Stimulated activated effector memory CD8-positive, alpha-beta T cell treated with anti-CD3 and anti-CD28 coated beads, Interleukin-12 subunit alpha, Interleukin-12 subunit beta, amount 100 ng/mL, for 72 hours (primary cell): Measurements from ENCODE around the gene RDH5.

Experiments used
- ATAC-seq: fragments of 150-1000 bp; cut with Tn5 transposase; 2 replicates; pipeline ENCODE4 v1.10.0; 2021
- DNase-seq, 2 donors: peaks; one replicate each; pipeline ENCODE4 v3.0.0; 2021 to 2022; ENCODE audit warnings: low spot score in 2 of 2
- H3K27ac Mint-ChIP-seq: one replicate; pipeline ENCODE4 v1.8.0; 2022; ENCODE audit warnings: mild to moderate bottlenecking, mixed read lengths
- H3K36me3 Mint-ChIP-seq: one replicate; pipeline ENCODE4 v1.8.0; 2022; ENCODE audit warnings: mild to moderate bottlenecking, mixed read lengths
- H3K4me1 Mint-ChIP-seq: one replicate; pipeline ENCODE4 v1.8.0; 2022; ENCODE audit warnings: mixed read lengths
- H3K4me3 Mint-ChIP-seq: one replicate; pipeline ENCODE4 v1.8.0; 2022; ENCODE audit warnings: mild to moderate bottlenecking, mixed read lengths
- H3K9me3 Mint-ChIP-seq: one replicate; pipeline ENCODE4 v1.8.0; 2022; ENCODE audit warnings: mixed read lengths

The RDH5 gene

DNA sequence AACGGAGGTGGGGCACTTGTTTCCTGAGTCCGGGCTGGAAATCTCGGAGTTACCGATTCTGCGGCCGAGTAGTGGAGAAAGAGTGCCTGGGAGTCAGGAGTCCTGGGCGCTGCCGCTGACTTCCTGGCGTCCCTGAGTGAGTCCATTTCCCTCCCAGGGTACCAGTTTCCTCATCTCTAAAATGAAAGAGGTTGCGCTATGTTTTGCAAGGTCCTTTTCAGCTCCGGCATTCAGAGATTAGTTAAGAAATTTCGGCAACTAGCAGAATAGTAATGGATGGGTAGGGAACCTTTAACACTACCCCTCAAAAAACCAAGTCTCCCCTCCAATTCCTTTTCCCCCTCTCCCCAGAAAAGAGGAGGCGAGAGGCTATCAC, 3.6 kb upstream of the RDH5 start:
- ATAC-seq (peak; percentile 31), DNase-seq (no peak)
- Mint-ChIP-seq H3K4me3 (peak overlapping the region; percentile 91), H3K36me3 (peaks cover 36% of the 10 kb centered on the region), H3K9me3 (no peaks in the 10 kb centered on the region), H3K27ac (peak overlapping the region; percentile 98), H3K4me1 (peaks cover 34% of the 10 kb centered on the region)

- Mint-ChIP-seq H3K27ac (peak overlapping the region; percentile 98), H3K4me1 (peaks cover 34% of the 10 kb centered on the region), H3K9me3 (no peaks in the 10 kb centered on the region), H3K36me3 (peaks cover 37% of the 10 kb centered on the region), H3K4me3 (peak overlapping the region; percentile 91)
- peak; percentile 72 for ATAC-seq
- no peak for DNase-seq
Measured at GRCh38 chr12:55717011-55718007, 2.9 kb upstream of the RDH5 start.

- Mint-ChIP-seq H3K36me3 (peaks cover 37% of the 10 kb centered on the region), H3K27ac (peak overlapping the region; percentile 98), H3K4me1 (peaks cover 34% of the 10 kb centered on the region), H3K9me3 (no peaks in the 10 kb centered on the region), H3K4me3 (peak overlapping the region; percentile 91)
- DNase-seq (no peak), ATAC-seq (no peak)
Measured at GRCh38 chr12:55718015-55718414, 2.2 kb upstream of the RDH5 start.

DNA sequence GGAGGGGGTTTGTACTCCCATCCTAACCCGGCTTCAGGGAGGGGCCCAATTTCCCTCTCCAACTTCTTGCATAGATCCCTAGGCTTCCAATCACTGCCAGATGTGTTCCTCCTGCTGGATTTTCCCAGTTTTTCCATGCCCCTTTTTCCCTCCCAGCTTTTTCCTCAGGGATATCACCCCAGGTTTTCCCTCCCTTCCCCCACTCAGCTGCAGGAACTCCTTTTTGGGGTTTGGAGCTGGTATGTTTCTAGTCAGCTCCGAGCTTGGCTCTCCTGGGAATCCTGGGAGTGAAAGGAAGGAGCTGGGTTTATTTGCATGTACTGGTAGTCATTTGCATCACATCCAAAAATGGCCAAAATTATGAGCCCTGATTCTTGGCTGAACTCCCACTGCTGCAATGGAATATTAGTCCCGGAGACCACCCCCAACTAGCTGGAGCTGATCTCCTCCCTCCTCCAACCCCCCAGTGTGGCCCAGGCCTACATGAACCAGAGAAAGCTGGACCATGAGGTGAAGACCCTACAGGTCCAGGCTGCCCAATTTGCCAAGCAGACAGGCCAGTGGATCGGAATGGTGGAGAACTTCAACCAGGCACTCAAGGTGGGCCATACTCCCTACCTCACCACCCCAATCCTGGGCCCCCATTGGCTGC, 1.4 kb upstream of the RDH5 start:
- H3K27ac Mint-ChIP-seq: peak overlapping the region; percentile 40
- DNase-seq (no peak), ATAC-seq (no peak)
- no peak overlapping the region for H3K4me3 Mint-ChIP-seq
- H3K36me3 Mint-ChIP-seq: peaks cover 41% of the 10 kb centered on the region
- H3K9me3 Mint-ChIP-seq: no peaks in the 10 kb centered on the region
- peaks cover 34% of the 10 kb centered on the region for H3K4me1 Mint-ChIP-seq

DNA sequence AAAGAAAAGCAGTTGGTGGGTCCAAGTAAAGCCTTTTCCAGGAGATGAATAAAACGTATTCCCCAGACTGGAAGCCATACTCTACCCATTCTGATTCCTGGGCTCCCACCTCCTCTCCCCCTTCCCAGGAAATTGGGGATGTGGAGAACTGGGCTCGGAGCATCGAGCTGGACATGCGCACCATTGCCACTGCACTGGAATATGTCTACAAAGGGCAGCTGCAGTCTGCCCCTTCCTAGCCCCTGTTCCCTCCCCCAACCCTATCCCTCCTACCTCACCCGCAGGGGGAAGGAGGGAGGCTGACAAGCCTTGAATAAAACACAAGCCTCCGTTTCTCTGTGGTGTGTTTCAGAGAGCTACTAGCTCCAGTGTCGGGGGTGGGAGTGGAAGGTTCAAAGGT, 822 bp upstream of the RDH5 start:
- ATAC-seq (no peak), DNase-seq (no peak)
- peaks cover 46% of the 10 kb centered on the region for H3K36me3 Mint-ChIP-seq
- no peak overlapping the region for H3K27ac Mint-ChIP-seq
- H3K9me3 Mint-ChIP-seq: no peaks in the 10 kb centered on the region
- H3K4me3 Mint-ChIP-seq: no peak overlapping the region
- peaks cover 34% of the 10 kb centered on the region for H3K4me1 Mint-ChIP-seq

DNA sequence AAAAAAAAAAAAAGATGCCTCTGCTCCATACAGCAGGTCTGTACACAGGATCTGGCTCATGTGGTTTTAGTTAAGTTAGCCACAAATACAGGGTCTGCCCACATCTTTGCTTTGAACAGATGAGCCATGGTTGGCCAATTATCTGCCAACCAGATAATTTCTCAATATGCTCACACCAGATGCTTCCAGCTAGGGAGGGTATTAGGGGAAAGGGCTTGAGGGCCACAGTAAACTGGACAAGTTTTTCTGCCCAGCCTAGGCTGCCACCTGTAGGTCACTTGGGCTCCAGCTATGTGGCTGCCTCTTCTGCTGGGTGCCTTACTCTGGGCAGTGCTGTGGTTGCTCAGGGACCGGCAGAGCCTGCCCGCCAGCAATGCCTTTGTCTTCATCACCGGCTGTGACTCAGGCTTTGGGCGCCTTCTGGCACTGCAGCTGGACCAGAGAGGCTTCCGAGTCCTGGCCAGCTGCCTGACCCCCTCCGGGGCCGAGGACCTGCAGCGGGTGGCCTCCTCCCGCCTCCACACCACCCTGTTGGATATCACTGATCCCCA, 776 bp downstream of the RDH5 start:
- ATAC-seq: no peak
- H3K4me1 Mint-ChIP-seq: peaks cover 41% of the 10 kb centered on the region
- no peak overlapping the region for H3K27ac Mint-ChIP-seq
- H3K9me3 Mint-ChIP-seq: no peaks in the 10 kb centered on the region
- H3K4me3 Mint-ChIP-seq: no peak overlapping the region
- peaks cover 54% of the 10 kb centered on the region for H3K36me3 Mint-ChIP-seq
- no peak for DNase-seq

- H3K27ac Mint-ChIP-seq: no peak overlapping the region
- peaks cover 44% of the 10 kb centered on the region for H3K4me1 Mint-ChIP-seq
- no peak overlapping the region for H3K4me3 Mint-ChIP-seq
- H3K36me3 Mint-ChIP-seq: peaks cover 54% of the 10 kb centered on the region
- H3K9me3 Mint-ChIP-seq: no peaks in the 10 kb centered on the region
- DNase-seq: no peak
- ATAC-seq: no peak
Measured at GRCh38 chr12:55721601-55722213, 1.5 kb downstream of the RDH5 start.

DNA sequence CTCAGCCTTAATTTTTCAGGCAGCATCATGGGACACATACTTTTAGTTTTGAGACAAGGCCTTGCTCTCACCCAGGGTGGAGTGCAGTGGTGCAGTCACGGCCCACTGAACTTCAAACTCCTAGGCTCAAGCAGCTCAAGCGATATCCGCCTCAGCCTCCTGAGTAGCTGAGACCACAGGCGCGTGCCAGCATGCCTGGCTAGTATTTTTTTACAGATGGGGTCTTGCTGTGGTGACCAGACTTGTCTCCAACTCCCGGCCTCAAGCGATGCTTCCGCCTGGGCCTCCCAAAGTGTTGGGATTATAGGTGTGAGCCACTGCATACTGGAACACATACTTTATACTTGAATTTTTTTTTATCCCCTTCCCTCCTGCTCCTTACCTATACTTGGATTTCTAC, 2.8 kb downstream of the RDH5 start:
- peaks cover 54% of the 10 kb centered on the region for H3K36me3 Mint-ChIP-seq
- H3K4me1 Mint-ChIP-seq: peaks cover 45% of the 10 kb centered on the region
- H3K27ac Mint-ChIP-seq: no peak overlapping the region
- DNase-seq: no peak
- H3K9me3 Mint-ChIP-seq: no peaks in the 10 kb centered on the region
- no peak for ATAC-seq
- no peak overlapping the region for H3K4me3 Mint-ChIP-seq

- ATAC-seq: no peak
- Mint-ChIP-seq H3K27ac (peak overlapping the region; percentile 64), H3K4me1 (peaks cover 38% of the 10 kb centered on the region), H3K4me3 (no peak overlapping the region), H3K9me3 (no peaks in the 10 kb centered on the region), H3K36me3 (peaks cover 51% of the 10 kb centered on the region)
- DNase-seq: no peak
Measured at GRCh38 chr12:55723516-55724225, 3.5 kb downstream of the RDH5 start.

GRCh38 chr12:55724226-55724939, 4.2 kb downstream of the RDH5 start:
- Mint-ChIP-seq H3K4me3 (no peak overlapping the region), H3K4me1 (peaks cover 36% of the 10 kb centered on the region), H3K36me3 (peaks cover 53% of the 10 kb centered on the region), H3K9me3 (no peaks in the 10 kb centered on the region), H3K27ac (peak overlapping the region; percentile 64)
- DNase-seq (peak; percentile 38 to 82), ATAC-seq (no peak)

- H3K36me3 Mint-ChIP-seq: peaks cover 59% of the 10 kb centered on the region
- peaks cover 41% of the 10 kb centered on the region for H3K4me1 Mint-ChIP-seq
- H3K9me3 Mint-ChIP-seq: no peaks in the 10 kb centered on the region
- ATAC-seq: no peak
- H3K27ac Mint-ChIP-seq: peak overlapping the region; percentile 32
- DNase-seq: no peak
- H3K4me3 Mint-ChIP-seq: no peak overlapping the region
Measured at GRCh38 chr12:55724940-55725309, 4.7 kb downstream of the RDH5 start.

DNA sequence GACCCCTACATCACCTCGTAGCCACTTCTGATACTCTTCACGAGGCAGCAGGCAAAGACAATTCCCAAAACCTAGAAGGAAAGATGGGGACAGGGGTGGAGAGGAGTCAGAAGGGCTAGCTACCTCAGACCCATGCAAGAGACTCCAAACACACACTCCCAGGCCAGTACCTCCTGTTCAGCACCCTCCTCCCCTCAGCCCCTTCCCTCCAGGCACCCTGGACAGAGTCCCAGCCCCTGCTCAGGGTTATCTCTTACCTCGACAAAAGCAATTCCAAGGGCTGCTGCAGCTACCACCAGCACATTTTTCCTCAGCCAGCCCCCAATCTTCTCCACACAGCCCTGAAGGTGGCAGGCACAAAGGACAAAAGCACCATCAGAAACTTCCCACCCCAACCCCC, 5.4 kb downstream of the RDH5 start:
- peaks cover 48% of the 10 kb centered on the region for H3K4me1 Mint-ChIP-seq
- H3K36me3 Mint-ChIP-seq: peaks cover 62% of the 10 kb centered on the region
- H3K4me3 Mint-ChIP-seq: no peak overlapping the region
- H3K9me3 Mint-ChIP-seq: no peaks in the 10 kb centered on the region
- ATAC-seq (no peak), DNase-seq (no peak)
- peak overlapping the region; percentile 32 for H3K27ac Mint-ChIP-seq

GRCh38 chr12:55726971-55727370, 6.8 kb downstream of the RDH5 start:
- ATAC-seq (no peak), DNase-seq (no peak)
- H3K9me3 Mint-ChIP-seq: no peaks in the 10 kb centered on the region
- H3K36me3 Mint-ChIP-seq: peaks cover 57% of the 10 kb centered on the region
- H3K4me3 Mint-ChIP-seq: peak overlapping the region; percentile 87
- peak overlapping the region; percentile 94 for H3K27ac Mint-ChIP-seq
- peaks cover 52% of the 10 kb centered on the region for H3K4me1 Mint-ChIP-seq

- H3K4me1 Mint-ChIP-seq: peaks cover 52% of the 10 kb centered on the region
Measured at GRCh38 chr12:55727643-55728185, 7.5 kb downstream of the RDH5 start.

More at GRCh38 chr12:55727643-55728185, 7.5 kb downstream of the RDH5 start:
- no peak for DNase-seq
- peak overlapping the region; percentile 87 for H3K4me3 Mint-ChIP-seq
- H3K9me3 Mint-ChIP-seq: no peaks in the 10 kb centered on the region
- peaks cover 57% of the 10 kb centered on the region for H3K36me3 Mint-ChIP-seq
- H3K27ac Mint-ChIP-seq: peak overlapping the region; percentile 94
- ATAC-seq: no peak
